Activated T-cell treated with anti-CD3 and anti-CD28 coated beads for 48 hours (primary cell): ENCODE data around the gene DCTD.
A peak's percentile ranks its signal among the peaks of the same experiment; 100 is the strongest.
"Not testable (repeated sequence)": the region's sequence is repeated elsewhere in the genome, so short reads cannot be mapped to it uniquely, and the experiment has no call there.

ENCODE experiments used
- DNase-seq: peaks from one replicate; pipeline ENCODE4 v3.0.0-alpha.2; 2020; ENCODE audit warnings: low read depth

Gene DCTD

GRCh38 chr4:182920676-182921075, 3.5 kb upstream of the DCTD start:
- no peak for DNase-seq

DNA sequence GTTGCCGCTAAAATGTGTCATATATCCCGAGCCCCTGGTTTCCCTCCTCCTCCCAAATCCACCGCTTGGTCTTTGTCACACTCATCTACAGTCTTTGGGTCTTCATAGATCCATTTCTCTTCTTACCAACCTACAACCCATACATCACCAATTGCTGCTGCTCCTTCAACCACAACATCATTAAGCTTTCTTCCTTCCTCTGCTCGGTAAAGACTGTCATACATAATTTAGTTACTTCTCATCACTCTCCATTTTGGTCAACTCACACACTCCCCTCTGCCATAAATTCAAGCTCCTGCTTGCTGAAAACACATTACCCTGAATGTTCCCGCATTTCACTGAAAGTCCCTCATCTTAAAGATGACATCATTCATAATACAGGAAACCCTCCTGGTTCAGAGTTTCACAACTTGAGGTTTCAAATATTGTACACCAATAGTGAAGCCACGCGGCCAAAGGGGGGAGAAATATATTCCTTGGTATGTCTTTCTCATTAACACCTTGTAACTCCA, 1.7 kb upstream of the DCTD start:
- peak; percentile 14 for DNase-seq

GRCh38 chr4:182918044-182918607, 940 bp upstream of the DCTD start:
- DNase-seq, result no peak

- DNase-seq, result peak; percentile 18
Measured at GRCh38 chr4:182916483-182917181, 554 bp downstream of the DCTD start.

DNA sequence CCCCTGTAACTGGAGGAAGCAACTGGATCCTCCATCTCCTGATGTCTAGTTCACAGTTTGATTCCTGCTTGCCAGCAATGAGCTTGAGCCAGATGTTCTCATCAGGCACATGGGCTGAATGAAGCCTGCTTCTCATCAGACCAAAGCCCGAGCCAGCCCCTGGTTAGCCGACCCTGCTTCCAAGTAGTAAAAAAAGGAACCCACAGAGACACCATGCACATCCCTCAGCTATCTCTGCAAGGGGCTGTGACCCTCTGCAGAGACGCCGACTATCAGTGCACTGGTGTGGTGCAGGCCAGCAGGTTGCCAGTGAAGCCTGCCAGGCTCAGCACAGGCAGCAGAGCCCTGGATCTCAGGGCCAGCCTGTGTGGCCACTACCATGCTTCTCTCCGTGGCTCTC, 2.8 kb downstream of the DCTD start:
- no peak for DNase-seq

- no peak for DNase-seq
Measured at GRCh38 chr4:182913621-182914020, 3.6 kb downstream of the DCTD start.

GRCh38 chr4:182913036-182913435, 4.2 kb downstream of the DCTD start:
- DNase-seq, result no peak

- DNase-seq, result no peak
Measured at GRCh38 chr4:182908124-182908523, 9.1 kb downstream of the DCTD start.

GRCh38 chr4:182907396-182907795, 9.8 kb downstream of the DCTD start:
- DNase-seq, result no peak

DNA sequence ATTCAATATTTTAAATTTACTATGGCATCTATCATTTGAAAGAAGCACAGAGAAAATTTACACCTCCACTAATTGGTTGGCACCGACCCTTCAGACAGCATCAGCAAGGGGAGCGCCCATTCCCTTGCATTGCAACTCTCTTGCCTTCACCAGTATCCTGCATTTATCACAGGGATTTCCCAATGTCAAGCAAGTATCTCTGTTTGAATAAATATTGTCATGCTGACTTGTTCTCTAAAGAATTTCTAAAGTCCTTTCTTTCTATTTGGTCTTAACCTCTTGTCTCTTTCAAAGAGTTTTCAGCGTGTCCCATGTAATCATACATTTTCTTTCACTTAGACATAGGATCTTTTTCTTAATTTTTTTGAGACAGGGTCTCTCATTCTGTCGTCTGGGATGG, 10.4 kb downstream of the DCTD start:
- no peak for DNase-seq

DNA sequence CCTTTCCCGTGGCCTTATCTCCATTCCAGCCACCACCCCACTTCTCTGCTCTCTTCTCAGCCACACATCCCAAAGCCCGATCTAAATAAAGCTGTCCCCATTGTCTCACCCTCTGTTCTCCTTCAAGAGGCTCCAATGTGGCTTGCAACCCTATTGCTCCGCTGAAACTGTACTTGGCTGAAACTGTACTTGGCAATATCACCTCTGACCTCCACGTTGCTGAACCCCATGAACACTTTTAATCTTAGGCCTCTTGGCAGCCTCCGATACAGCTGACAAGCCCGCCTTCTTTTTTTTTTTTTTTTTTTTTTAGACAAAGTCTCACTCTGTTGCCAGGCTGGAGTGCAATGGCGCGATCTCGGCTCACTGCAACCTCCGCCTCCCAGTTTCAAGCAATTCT, 12.1 kb downstream of the DCTD start:
- no peak for DNase-seq

DNA sequence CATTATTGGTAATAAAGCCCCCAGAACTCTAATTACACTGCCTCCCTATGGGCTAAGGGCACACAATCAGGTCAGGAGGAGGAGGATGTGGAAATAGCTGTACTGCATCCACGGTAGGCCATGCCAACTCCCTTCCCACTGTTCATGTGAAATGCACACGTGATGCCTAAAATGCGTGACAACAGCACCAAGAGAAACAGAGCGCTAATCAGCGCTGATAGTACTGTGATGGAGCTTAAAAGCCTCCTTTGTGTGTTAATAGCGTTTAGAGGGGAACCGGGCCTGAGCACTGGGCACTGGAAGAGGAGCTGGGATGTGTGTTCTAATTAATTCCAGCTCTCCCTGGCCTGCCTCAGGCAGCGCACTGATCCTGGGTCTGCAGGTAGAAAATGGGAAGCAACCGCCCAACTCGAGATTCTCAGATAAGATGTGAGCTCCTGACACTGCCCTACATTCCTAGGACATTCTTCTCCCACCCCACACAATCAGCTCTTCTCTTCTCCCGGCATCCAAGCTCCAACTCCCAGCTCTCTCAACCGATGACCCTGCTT, 12.9 kb downstream of the DCTD start:
- no peak for DNase-seq

GRCh38 chr4:182903013-182903412, 14.2 kb downstream of the DCTD start:
- DNase-seq, result no peak

DNA sequence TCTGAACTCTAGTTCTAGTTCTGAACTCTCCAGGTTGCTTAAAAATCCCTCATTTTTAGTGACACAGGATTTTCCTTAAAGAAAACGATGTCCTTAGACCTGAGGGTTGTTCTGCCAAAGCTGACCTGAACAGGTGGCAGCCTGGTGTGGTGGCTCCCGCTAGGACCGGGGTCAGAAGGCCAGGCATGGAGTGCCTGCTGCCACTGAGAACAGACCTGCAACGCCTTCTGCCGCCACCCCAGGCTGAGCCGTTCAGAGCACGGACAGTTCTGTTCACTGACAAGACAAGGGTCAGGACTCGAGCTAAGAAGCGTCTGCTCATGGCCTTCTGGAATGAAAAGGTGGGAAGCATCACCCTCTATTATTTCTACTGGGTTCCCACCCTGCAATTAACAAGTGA, 15.8 kb downstream of the DCTD start:
- DNase-seq, result no peak

DNA sequence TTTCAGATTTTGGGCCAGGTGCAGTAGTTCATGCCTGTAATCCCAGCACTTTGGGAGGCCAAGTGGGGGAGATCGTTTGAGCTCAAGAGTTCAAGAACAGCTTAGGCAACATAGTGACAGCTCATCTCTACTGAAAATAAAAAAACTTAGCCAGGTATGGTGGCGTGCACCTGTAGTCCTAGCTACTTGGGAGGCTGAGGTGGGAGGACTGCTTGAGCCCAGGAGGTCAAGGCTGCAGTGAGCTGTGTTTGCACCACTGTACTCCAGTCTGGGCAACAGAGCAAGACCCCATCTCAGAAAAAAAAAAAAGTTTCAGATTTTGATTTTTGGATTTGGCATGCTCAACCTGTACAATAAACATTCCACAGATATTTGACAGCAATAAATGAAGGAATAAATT, 17.2 kb downstream of the DCTD start:
- not testable (repeated sequence) for DNase-seq

- DNase-seq, result no peak
Measured at GRCh38 chr4:182898479-182898799, 18.7 kb downstream of the DCTD start.

DNA sequence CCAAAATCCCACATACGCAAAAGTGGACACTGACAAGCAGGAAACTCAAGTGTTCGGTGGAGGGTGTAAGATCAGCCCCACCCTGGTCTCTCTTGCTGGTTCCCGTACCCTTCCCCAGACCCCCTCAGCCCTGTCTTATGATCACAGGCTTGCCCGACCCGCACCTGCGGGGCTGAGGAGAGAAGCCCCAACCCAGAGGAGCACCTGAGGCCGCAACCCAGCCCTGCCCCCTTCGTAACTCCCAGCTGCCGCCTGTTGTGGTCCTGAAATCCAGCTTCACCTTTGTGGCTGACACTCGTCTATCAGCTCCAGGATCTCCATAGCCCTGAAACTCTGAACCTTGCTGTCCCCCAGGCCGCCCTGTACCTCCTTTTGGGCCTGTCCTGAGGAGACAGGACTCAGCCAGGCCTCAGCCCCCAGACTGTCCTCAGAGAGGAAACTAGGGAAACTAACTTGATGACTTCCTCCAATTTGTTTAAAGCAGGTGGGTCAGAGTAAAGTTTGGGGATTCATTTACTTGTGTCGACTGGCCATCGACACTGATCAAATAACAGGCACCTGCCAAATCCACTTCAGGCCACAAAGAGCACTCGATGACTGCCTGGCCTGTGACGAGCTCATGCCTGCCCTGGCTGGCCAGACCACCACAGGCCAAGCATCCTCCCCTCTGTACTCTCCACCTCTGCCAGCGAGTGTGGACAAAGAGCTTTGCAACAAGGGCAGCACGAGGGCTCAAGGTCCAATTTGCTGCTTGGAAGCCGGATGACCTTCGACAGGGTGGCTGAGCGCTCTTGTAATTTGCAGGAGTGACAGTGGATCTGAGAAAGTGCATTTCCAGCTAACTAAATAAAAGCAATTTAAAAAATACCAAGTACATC, 19.3 kb downstream of the DCTD start:
- no peak for DNase-seq

- DNase-seq, result no peak
Measured at GRCh38 chr4:182896421-182896820, 20.8 kb downstream of the DCTD start.

- no peak for DNase-seq
Measured at GRCh38 chr4:182895791-182896292, 21.3 kb downstream of the DCTD start.

- no peak for DNase-seq
Measured at GRCh38 chr4:182894681-182895275, 22.4 kb downstream of the DCTD start.

DNA sequence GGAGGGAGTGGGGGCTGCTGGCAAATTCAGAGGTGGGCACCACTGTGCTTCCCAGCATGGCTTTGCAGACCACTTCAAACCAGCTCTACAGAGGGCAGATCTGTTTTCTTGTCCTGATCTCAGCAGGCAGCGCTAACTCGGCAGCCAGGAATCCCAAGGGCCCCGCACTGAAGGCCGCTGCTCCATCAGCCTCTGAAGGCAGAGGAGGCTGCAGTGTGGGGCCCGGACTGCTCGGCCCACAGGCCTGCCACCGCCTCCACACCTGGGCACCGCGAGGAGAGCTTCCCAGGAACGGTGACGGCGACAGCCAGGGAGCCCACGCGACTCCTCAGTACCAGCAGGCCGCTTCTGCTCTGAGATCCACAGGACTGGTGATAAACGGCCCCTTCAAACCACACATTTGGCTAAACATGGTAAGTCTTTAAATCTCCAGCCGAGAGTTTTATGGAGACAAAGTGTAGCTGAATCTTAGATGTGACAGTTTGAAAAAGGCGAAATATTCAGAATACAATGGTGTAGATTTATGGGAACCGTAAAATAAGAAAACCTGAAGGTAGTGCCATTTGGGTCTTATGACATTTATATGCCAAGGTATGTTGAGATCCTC, 23.6 kb downstream of the DCTD start:
- DNase-seq, result no peak

DNA sequence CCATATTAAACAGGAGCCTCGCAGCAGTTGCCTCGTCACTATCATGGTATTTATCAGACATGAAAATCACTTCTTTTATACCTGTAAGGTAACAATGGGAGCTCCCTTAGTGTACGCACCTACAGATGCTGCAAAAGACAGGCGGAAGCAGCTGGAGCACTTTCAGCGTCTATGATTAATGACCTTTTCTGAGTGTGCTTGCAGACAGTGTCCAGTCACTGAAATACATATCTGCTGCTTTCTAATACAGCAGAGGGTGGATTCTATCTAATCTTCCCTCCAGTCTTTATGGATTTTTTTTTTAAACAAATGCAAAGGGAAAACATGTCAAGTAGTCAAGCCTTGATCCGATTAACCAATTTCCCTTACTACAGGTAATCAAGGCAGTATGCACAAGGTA, 24.1 kb downstream of the DCTD start:
- DNase-seq, result no peak
